ENCODE data around the gene LETM1. TPM values are rescaled to one million over a fixed set of nuclear protein-coding genes. Genes with fewer than 3 reads are reported as not detected.
"Not testable (repeated sequence)": the region's sequence is repeated elsewhere in the genome, so short reads cannot be mapped to it uniquely, and the experiment has no call there.

The LETM1 gene
- total RNA-seq, 1 donor from 2014 or later, result 16.9 TPM

DNA sequence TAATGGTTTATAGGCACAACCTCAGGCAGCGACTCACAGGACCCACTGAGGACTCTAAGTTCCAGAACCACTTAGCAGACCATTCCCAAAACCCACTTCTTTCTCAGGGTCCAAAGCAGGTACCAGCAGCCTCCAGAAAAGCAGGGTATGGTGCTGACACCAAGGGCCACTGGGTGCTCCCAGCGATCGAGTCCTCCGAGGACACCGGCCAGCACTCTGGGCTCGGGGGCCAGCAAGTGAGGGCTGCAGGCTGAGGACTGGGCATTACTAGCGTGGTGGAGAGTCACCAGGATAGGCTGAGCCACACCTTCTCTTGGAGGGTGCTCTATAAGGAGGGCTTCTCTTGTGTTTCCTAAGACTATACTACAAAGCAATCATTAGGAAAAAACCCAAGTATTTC is 19.3 kb downstream of the LETM1 start:
- H3K36me3 ChIP-seq, result no peaks in the 10 kb centered on the region
- Mint-ChIP-seq H3K4me1 (peaks cover 10% of the 10 kb centered on the region), H3K36me3 (peaks cover 26% of the 10 kb centered on the region), H3K9me3 (no peaks in the 10 kb centered on the region), H3K4me3 (no peak overlapping the region), H3K27me3 (ENCODE audit: insufficient read depth, low read depth) (no peaks in the 10 kb centered on the region), H3K27ac (no peak overlapping the region)
- TF ChIP-seq EZH2 (IDR thresholded peaks at IDR 0.05), result no peak
- no peak overlapping the region for H3K27ac ChIP-seq
- no peaks in the 10 kb centered on the region for H3K4me1 ChIP-seq
- H3F3A ChIP-seq (ENCODE audit: low read depth), result no peaks in the 10 kb centered on the region
- no peaks in the 10 kb centered on the region for H3K27me3 ChIP-seq
- no peaks in the 10 kb centered on the region for H3K9me3 ChIP-seq (ENCODE audit: low read depth)
- no peak overlapping the region for H2AFZ ChIP-seq (replicated peaks)
- H3K9ac ChIP-seq, result no peak overlapping the region
- no peak overlapping the region for H3K4me2 ChIP-seq
- H3K4me3 ChIP-seq, result no peak overlapping the region
- no peaks in the 10 kb centered on the region for H4K20me1 ChIP-seq (ENCODE audit: low read depth)
- no peak for DNase-seq (ENCODE audit: low spot score)
- H3K79me2 ChIP-seq (ENCODE audit: low read depth), result no peaks in the 10 kb centered on the region

- H3F3A ChIP-seq (ENCODE audit: low read depth); H3K9ac ChIP-seq; H3K27ac Mint-ChIP-seq; H3K9me3 ChIP-seq (ENCODE audit: low read depth); H3K27me3 Mint-ChIP-seq (ENCODE audit: insufficient read depth, low read depth); H3K27ac ChIP-seq; H3K4me1 Mint-ChIP-seq; H3K36me3 ChIP-seq; H3K4me3 ChIP-seq; H3K4me2 ChIP-seq; H3K9me3 Mint-ChIP-seq; H3K27me3 ChIP-seq; H3K79me2 ChIP-seq (ENCODE audit: low read depth); H3K4me1 ChIP-seq; H2AFZ ChIP-seq (replicated peaks); DNase-seq (ENCODE audit: low spot score); H4K20me1 ChIP-seq (ENCODE audit: low read depth); H3K4me3 Mint-ChIP-seq: not testable (repeated sequence)
- peaks cover 28% of the 10 kb centered on the region for H3K36me3 Mint-ChIP-seq
Observed at GRCh38 chr4:1835836-1836235, 20.1 kb downstream of the LETM1 start.

DNA sequence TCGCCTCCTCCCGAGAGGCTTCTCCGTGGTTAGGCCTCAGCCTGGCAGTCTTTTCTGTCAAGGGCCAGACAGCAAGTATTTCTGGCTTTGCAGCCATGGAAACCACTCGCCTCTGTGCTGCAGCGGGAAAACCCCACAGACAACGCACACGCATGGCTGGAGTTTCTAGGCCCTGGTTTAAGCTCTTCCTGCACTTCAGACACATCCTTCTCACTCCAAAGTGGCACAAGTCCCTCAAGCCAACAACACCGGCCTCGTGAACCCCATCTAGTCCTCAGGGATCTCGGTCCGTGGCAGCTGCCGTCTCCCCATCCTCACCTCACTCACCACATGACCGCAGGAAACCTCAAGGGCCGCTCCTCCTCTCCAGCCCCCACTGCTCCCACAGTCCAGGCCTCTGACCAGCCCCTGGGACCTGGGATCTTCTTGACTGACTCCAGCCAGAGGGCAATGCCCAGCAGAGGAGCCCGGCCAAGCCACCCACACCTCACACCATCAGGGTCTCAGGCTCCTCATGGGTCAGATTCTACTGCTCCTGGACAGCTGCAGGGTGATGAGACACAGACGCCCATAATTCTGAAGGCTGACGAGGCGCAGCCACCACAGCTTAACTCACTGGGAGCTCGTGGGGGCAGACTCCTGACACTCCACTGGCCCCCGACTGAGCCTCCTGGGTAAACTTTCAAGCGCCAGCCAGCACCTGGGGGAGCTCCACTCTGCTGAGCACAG is 21.7 kb downstream of the LETM1 start:
- H3F3A ChIP-seq (ENCODE audit: low read depth), result no peaks in the 10 kb centered on the region
- no peaks in the 10 kb centered on the region for H3K4me1 ChIP-seq
- H3K36me3 Mint-ChIP-seq, result peaks cover 37% of the 10 kb centered on the region
- H3K27me3 Mint-ChIP-seq (ENCODE audit: insufficient read depth, low read depth), result peaks cover 3% of the 10 kb centered on the region
- no peaks in the 10 kb centered on the region for H3K36me3 ChIP-seq
- no peak overlapping the region for H2AFZ ChIP-seq (replicated peaks)
- H4K20me1 ChIP-seq (ENCODE audit: low read depth), result no peaks in the 10 kb centered on the region
- no peaks in the 10 kb centered on the region for H3K27me3 ChIP-seq
- H3K9me3 ChIP-seq (ENCODE audit: low read depth), result peaks cover 3% of the 10 kb centered on the region
- no peak overlapping the region for H3K27ac ChIP-seq
- H3K9me3 Mint-ChIP-seq, result peaks cover 13% of the 10 kb centered on the region
- no peak overlapping the region for H3K4me3 Mint-ChIP-seq
- peak overlapping the region; percentile 84 for H3K27ac Mint-ChIP-seq
- no peaks in the 10 kb centered on the region for H3K79me2 ChIP-seq (ENCODE audit: low read depth)
- peaks cover 19% of the 10 kb centered on the region for H3K4me1 Mint-ChIP-seq
- no peak for TF ChIP-seq CTCF (IDR thresholded peaks at IDR 0.05)
- TF ChIP-seq EZH2phosphoT487 (IDR thresholded peaks at IDR 0.05), result no peak
- TF ChIP-seq EZH2 (IDR thresholded peaks at IDR 0.05), result no peak
- no peak overlapping the region for H3K9ac ChIP-seq
- DNase-seq (ENCODE audit: low spot score), result no peak
- no peak overlapping the region for H3K4me2 ChIP-seq
- H3K4me3 ChIP-seq, result no peak overlapping the region

- TF ChIP-seq EZH2phosphoT487 (IDR thresholded peaks at IDR 0.05) (no peak), CTCF (IDR thresholded peaks at IDR 0.05) (no peak), EZH2 (IDR thresholded peaks at IDR 0.05) (no peak)
- Histone ChIP-seq H3K27ac (no peak overlapping the region), H3F3A (ENCODE audit: low read depth) (no peaks in the 10 kb centered on the region), H3K27me3 (no peaks in the 10 kb centered on the region), H3K79me2 (ENCODE audit: low read depth) (no peaks in the 10 kb centered on the region), H3K4me3 (no peak overlapping the region), H3K9me3 (ENCODE audit: low read depth) (peaks cover 3% of the 10 kb centered on the region), H3K4me1 (no peaks in the 10 kb centered on the region), H2AFZ (replicated peaks) (no peak overlapping the region), H4K20me1 (ENCODE audit: low read depth) (no peaks in the 10 kb centered on the region), H3K4me2 (no peak overlapping the region), H3K9ac (no peak overlapping the region), H3K36me3 (no peaks in the 10 kb centered on the region)
- Mint-ChIP-seq H3K9me3 (peaks cover 13% of the 10 kb centered on the region), H3K27me3 (ENCODE audit: insufficient read depth, low read depth) (peaks cover 3% of the 10 kb centered on the region), H3K27ac (peak overlapping the region; percentile 84), H3K4me1 (peaks cover 19% of the 10 kb centered on the region), H3K36me3 (peaks cover 33% of the 10 kb centered on the region), H3K4me3 (no peak overlapping the region)
- DNase-seq (ENCODE audit: low spot score), result no peak
Observed at GRCh38 chr4:1833307-1834046, 22.5 kb downstream of the LETM1 start.

Measured in neural progenitor cell (in vitro differentiated cells).